Measurements from ENCODE around the gene F13B. TPM values are rescaled to one million over a fixed set of nuclear protein-coding genes. Genes with fewer than 3 reads are reported as not detected.

F13B gene, protein sequence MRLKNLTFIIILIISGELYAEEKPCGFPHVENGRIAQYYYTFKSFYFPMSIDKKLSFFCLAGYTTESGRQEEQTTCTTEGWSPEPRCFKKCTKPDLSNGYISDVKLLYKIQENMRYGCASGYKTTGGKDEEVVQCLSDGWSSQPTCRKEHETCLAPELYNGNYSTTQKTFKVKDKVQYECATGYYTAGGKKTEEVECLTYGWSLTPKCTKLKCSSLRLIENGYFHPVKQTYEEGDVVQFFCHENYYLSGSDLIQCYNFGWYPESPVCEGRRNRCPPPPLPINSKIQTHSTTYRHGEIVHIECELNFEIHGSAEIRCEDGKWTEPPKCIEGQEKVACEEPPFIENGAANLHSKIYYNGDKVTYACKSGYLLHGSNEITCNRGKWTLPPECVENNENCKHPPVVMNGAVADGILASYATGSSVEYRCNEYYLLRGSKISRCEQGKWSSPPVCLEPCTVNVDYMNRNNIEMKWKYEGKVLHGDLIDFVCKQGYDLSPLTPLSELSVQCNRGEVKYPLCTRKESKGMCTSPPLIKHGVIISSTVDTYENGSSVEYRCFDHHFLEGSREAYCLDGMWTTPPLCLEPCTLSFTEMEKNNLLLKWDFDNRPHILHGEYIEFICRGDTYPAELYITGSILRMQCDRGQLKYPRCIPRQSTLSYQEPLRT
- total RNA-seq = not detected in 2 replicates

DNA sequence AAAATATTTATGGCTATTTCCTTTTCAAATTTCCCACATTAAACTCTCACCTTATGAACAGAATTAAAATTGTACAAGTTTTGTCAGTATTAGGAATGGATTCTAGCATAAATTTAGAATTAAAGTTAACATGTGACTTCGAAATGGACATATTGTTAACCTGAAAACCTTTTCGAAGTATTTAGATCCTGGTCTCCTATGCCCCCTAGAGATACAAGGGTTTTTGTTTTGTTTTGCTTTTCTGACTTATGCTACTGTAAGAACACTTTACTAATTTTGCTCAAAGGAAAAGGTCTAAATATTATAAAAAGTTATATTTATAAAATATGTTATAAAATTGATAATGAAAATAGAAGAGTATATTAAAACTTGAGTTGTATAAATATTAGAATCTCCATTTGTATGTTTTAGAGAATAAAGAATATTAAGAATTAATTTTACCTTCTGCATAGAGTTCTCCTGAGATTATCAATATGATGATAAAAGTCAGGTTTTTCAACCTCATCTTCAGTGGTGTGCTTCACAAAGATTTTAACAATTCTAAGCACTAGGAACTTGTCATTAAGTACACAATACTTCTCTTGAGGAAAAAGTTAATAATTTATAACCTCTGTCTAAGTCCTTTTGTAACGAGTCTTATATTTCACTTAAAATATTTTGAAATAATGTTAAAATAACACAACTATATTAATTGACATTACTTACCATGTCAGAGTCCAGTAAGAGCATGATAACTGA is at the start of gene F13B:
Gene F13B (minus strand): TSS at position 542 of the 738 bp plus-strand sequence. CDS start 37 bp downstream, at position 505.

Other genes with a start within 250 kb of the F13B start
- not detected in 2 replicates for gene CFHR1, start 247.5 kb downstream of the F13B start, total RNA-seq
- gene CFHR4, start 179.2 kb downstream of the F13B start, total RNA-seq = not detected in 2 replicates
- not detected in 2 replicates for gene CFHR2, start 123.5 kb downstream of the F13B start, total RNA-seq
- not detected in 2 replicates for gene CFHR5, start 89.7 kb downstream of the F13B start, total RNA-seq
- gene ASPM, start 79.4 kb upstream of the F13B start, total RNA-seq = 14.7 and 21.7 TPM in 2 replicates
- gene ZBTB41, start 134.0 kb upstream of the F13B start, total RNA-seq = 8.1 and 8.3 TPM in 2 replicates
- 0.08 and 0.52 TPM in 2 replicates for gene CRB1, start 201.0 kb upstream of the F13B start, total RNA-seq